SJCRH30 (cell line): ENCODE measurements around the gene FARP1. TPM values are rescaled to one million over a fixed set of nuclear protein-coding genes. Genes with fewer than 3 reads are reported as not detected.
"Not testable (repeated sequence)": the region's sequence is repeated elsewhere in the genome, so short reads cannot be mapped to it uniquely, and the experiment has no call there.

Experiments
- DNase-seq, 2 experiments: peaks; one replicate each; pipeline ENCODE4 v3.0.0-alpha.2; 2015 to 2020
- H3K27ac ChIP-seq: fragments of 250-450 bp; sonication (Bioruptor Pico); 2 replicates; pipeline ENCODE4 v1.5.1; 2020; ENCODE audit warnings: mild to moderate bottlenecking, moderate library complexity
- H3K27me3 ChIP-seq: fragments of 250-450 bp; sonication (Bioruptor Pico); 2 replicates; pipeline ENCODE4 v1.5.1; 2020; ENCODE audit warnings: mild to moderate bottlenecking, moderate library complexity
- H3K36me3 ChIP-seq: fragments of 250-450 bp; sonication (Bioruptor Pico); 2 replicates; pipeline ENCODE4 v1.5.1; 2020; ENCODE audit warnings: mild to moderate bottlenecking, moderate library complexity
- H3K4me1 ChIP-seq: fragments of 250-450 bp; sonication (Bioruptor Pico); 2 replicates; pipeline ENCODE4 v1.5.1; 2020; ENCODE audit warnings: mild to moderate bottlenecking, moderate library complexity
- H3K4me3 ChIP-seq: fragments of 250-450 bp; sonication (Bioruptor Pico); 2 replicates; pipeline ENCODE4 v1.5.1; 2020; ENCODE audit warnings: mild to moderate bottlenecking, moderate library complexity
- H3K9me3 ChIP-seq: fragments of 250-450 bp; sonication (Bioruptor Pico); replicated peaks from 2 replicates; pipeline ENCODE4 v1.5.1; 2020; ENCODE audit warnings: mild to moderate bottlenecking, moderate library complexity
- total RNA-seq: library from RNA; depleted of rRNA; stranded (reverse); fragments of >200 nt; shearing (Covaris generic); gene quantifications from 2 replicates; pipeline ENCODE4 v1.2.3, GENCODE V29; 2014

The FARP1 gene
- total RNA-seq, 1 experiment from 2014 or later = 32.5 TPM

- H3K4me1 ChIP-seq = peaks cover 19% of the 10 kb centered on the region
- no peaks in the 10 kb centered on the region for H3K27me3 ChIP-seq
- H3K4me3 ChIP-seq = no peak overlapping the region
- H3K9me3 ChIP-seq = no peaks in the 10 kb centered on the region
- DNase-seq = no peak
- no peak overlapping the region for H3K27ac ChIP-seq
- H3K36me3 ChIP-seq = no peaks in the 10 kb centered on the region
Observed at GRCh38 chr13:98252931-98253470, 110.1 kb downstream of the FARP1 start.

GRCh38 chr13:98253526-98253925, 110.6 kb downstream of the FARP1 start:
- H3K27me3 ChIP-seq = no peaks in the 10 kb centered on the region
- H3K4me1 ChIP-seq = peaks cover 19% of the 10 kb centered on the region
- DNase-seq = no peak
- H3K9me3 ChIP-seq = no peaks in the 10 kb centered on the region
- no peaks in the 10 kb centered on the region for H3K36me3 ChIP-seq
- H3K4me3 ChIP-seq = no peak overlapping the region
- no peak overlapping the region for H3K27ac ChIP-seq

- no peaks in the 10 kb centered on the region for H3K36me3 ChIP-seq
- H3K9me3 ChIP-seq = no peaks in the 10 kb centered on the region
- no peak overlapping the region for H3K27ac ChIP-seq
- H3K4me1 ChIP-seq = peaks cover 19% of the 10 kb centered on the region
- H3K4me3 ChIP-seq = no peak overlapping the region
- H3K27me3 ChIP-seq = no peaks in the 10 kb centered on the region
- DNase-seq = no peak
Observed at GRCh38 chr13:98254513-98254912, 111.6 kb downstream of the FARP1 start.

GRCh38 chr13:98258226-98258625, 115.3 kb downstream of the FARP1 start:
- no peaks in the 10 kb centered on the region for H3K36me3 ChIP-seq
- no peak overlapping the region for H3K4me3 ChIP-seq
- H3K27me3 ChIP-seq = no peaks in the 10 kb centered on the region
- no peak overlapping the region for H3K27ac ChIP-seq
- no peaks in the 10 kb centered on the region for H3K9me3 ChIP-seq
- peaks cover 13% of the 10 kb centered on the region for H3K4me1 ChIP-seq
- DNase-seq = no peak

GRCh38 chr13:98260357-98261164, 117.7 kb downstream of the FARP1 start:
- Histone ChIP-seq H3K4me1 (peaks cover 7% of the 10 kb centered on the region), H3K9me3 (no peaks in the 10 kb centered on the region), H3K27me3 (no peaks in the 10 kb centered on the region), H3K27ac (no peak overlapping the region), H3K36me3 (no peaks in the 10 kb centered on the region), H3K4me3 (no peak overlapping the region)
- DNase-seq = no peak

- peaks cover 7% of the 10 kb centered on the region for H3K4me1 ChIP-seq
- H3K27me3 ChIP-seq = no peaks in the 10 kb centered on the region
- no peak overlapping the region for H3K27ac ChIP-seq
- no peak for DNase-seq
- no peaks in the 10 kb centered on the region for H3K9me3 ChIP-seq
- no peak overlapping the region for H3K4me3 ChIP-seq
- no peaks in the 10 kb centered on the region for H3K36me3 ChIP-seq
Observed at GRCh38 chr13:98261165-98261702, 118.3 kb downstream of the FARP1 start.

- no peaks in the 10 kb centered on the region for H3K9me3 ChIP-seq
- no peak for DNase-seq
- H3K36me3 ChIP-seq = no peaks in the 10 kb centered on the region
- peaks cover 10% of the 10 kb centered on the region for H3K4me1 ChIP-seq
- no peak overlapping the region for H3K4me3 ChIP-seq
- H3K27me3 ChIP-seq = no peaks in the 10 kb centered on the region
- H3K27ac ChIP-seq = no peak overlapping the region
Observed at GRCh38 chr13:98262292-98262691, 119.4 kb downstream of the FARP1 start.

GRCh38 chr13:98263841-98264240, 120.9 kb downstream of the FARP1 start:
- Histone ChIP-seq H3K4me3 (no peak overlapping the region), H3K27me3 (no peaks in the 10 kb centered on the region), H3K4me1 (peaks cover 10% of the 10 kb centered on the region), H3K27ac (no peak overlapping the region), H3K36me3 (no peaks in the 10 kb centered on the region), H3K9me3 (no peaks in the 10 kb centered on the region)
- DNase-seq = no peak

- Histone ChIP-seq H3K36me3 (no peaks in the 10 kb centered on the region), H3K27me3 (no peaks in the 10 kb centered on the region), H3K27ac (no peak overlapping the region), H3K9me3 (no peaks in the 10 kb centered on the region), H3K4me1 (peaks cover 10% of the 10 kb centered on the region), H3K4me3 (no peak overlapping the region)
- no peak for DNase-seq
Observed at GRCh38 chr13:98264877-98265276, 122.0 kb downstream of the FARP1 start.

GRCh38 chr13:98265692-98266551, 123.0 kb downstream of the FARP1 start:
- Histone ChIP-seq H3K36me3 (no peaks in the 10 kb centered on the region), H3K9me3 (no peaks in the 10 kb centered on the region), H3K4me3 (no peak overlapping the region), H3K27me3 (no peaks in the 10 kb centered on the region), H3K4me1 (peaks cover 10% of the 10 kb centered on the region), H3K27ac (peak overlapping the region; percentile 2; the same call in 1 of the 2 replicates)
- DNase-seq = peak; percentile 36 to 65

GRCh38 chr13:98267080-98267912, 124.4 kb downstream of the FARP1 start:
- Histone ChIP-seq H3K27me3 (no peaks in the 10 kb centered on the region), H3K4me1 (peaks cover 11% of the 10 kb centered on the region), H3K36me3 (no peaks in the 10 kb centered on the region), H3K27ac (no peak overlapping the region), H3K9me3 (no peaks in the 10 kb centered on the region), H3K4me3 (no peak overlapping the region)
- peak in 1 of 2 experiments; percentile 50 for DNase-seq

- Histone ChIP-seq H3K36me3 (no peaks in the 10 kb centered on the region), H3K4me1 (peaks cover 32% of the 10 kb centered on the region), H3K27ac (no peak overlapping the region), H3K9me3 (no peaks in the 10 kb centered on the region), H3K4me3 (no peak overlapping the region), H3K27me3 (no peaks in the 10 kb centered on the region)
- no peak for DNase-seq
Observed at GRCh38 chr13:98269386-98269785, 126.5 kb downstream of the FARP1 start.

- peaks cover 40% of the 10 kb centered on the region for H3K4me1 ChIP-seq
- H3K9me3 ChIP-seq = no peaks in the 10 kb centered on the region
- no peak overlapping the region for H3K27ac ChIP-seq
- H3K27me3 ChIP-seq = no peaks in the 10 kb centered on the region
- DNase-seq = no peak
- no peaks in the 10 kb centered on the region for H3K36me3 ChIP-seq
- no peak overlapping the region for H3K4me3 ChIP-seq
Observed at GRCh38 chr13:98270819-98271218, 127.9 kb downstream of the FARP1 start.

- not testable (repeated sequence) for DNase-seq, H3K4me3 ChIP-seq, H3K36me3 ChIP-seq, H3K9me3 ChIP-seq, H3K27me3 ChIP-seq, H3K27ac ChIP-seq
- H3K4me1 ChIP-seq = peaks cover 32% of the 10 kb centered on the region
Observed at GRCh38 chr13:98271646-98272045, 128.8 kb downstream of the FARP1 start.
